MCF 10A (cell line): ENCODE measurements around the gene RO60. TPM values are rescaled to one million over a fixed set of nuclear protein-coding genes. Genes with fewer than 3 reads are reported as not detected.

ENCODE experiments used
- BruUV-seq: library from RNA; stranded (reverse); fragments of 400-500 nt; replicated peaks from 2 replicates; lab custom pipeline; 2021; lab: Mats Ljungman, UMichigan
- CTCF ChIA-PET: fragments of 300-600 bp; sonication (Branson Sonifier 250); formaldehyde crosslinking; extraction: SDS; loops from one replicate; lab custom pipeline; 2021; ENCODE audit warnings: antibody characterized with exemption, inconsistent platforms; lab: Yijun Ruan, JAX
- POLR2A ChIA-PET: fragments of 300-600, 350-650 bp; sonication (Branson Sonifier 250); formaldehyde crosslinking; extraction: SDS; loops from one replicate; lab custom pipeline; 2020; ENCODE audit warnings: antibody characterized with exemption, inconsistent platforms; lab: Yijun Ruan, JAX
- DNase-seq: peaks from one replicate; pipeline ENCODE4 v3.0.0-alpha.2; 2018; ENCODE audit not compliant: unreplicated experiment
- H3K27ac Mint-ChIP-seq: one replicate; pipeline ENCODE4 v1.8.0; 2022; ENCODE audit warnings: mild to moderate bottlenecking, low read depth, mixed read lengths; ENCODE audit not compliant: unreplicated experiment
- H3K27me3 Mint-ChIP-seq: one replicate; pipeline ENCODE4 v1.8.0; 2022; ENCODE audit warnings: mixed read lengths; ENCODE audit not compliant: insufficient read depth, unreplicated experiment
- H3K36me3 Mint-ChIP-seq: one replicate; pipeline ENCODE4 v1.8.0; 2022; ENCODE audit warnings: mild to moderate bottlenecking, moderate library complexity, mixed read lengths; ENCODE audit not compliant: insufficient read depth, unreplicated experiment
- H3K4me1 Mint-ChIP-seq: one replicate; pipeline ENCODE4 v1.8.0; 2022; ENCODE audit warnings: mixed read lengths; ENCODE audit not compliant: insufficient read depth, unreplicated experiment
- H3K4me3 Mint-ChIP-seq: one replicate; pipeline ENCODE4 v1.8.0; 2022; ENCODE audit warnings: mild to moderate bottlenecking, moderate library complexity, mixed read lengths; ENCODE audit not compliant: unreplicated experiment
- H3K9me3 Mint-ChIP-seq: one replicate; pipeline ENCODE4 v1.8.0; 2022; ENCODE audit warnings: mixed read lengths; ENCODE audit not compliant: unreplicated experiment
- CTCF ChIP-seq: fragments of 200-600 bp; IDR thresholded peaks from one replicate; pipeline ENCODE4 v1.8.0; 2022; ENCODE audit warnings: antibody characterized with exemption, mild to moderate bottlenecking; ENCODE audit not compliant: unreplicated experiment
- intact Hi-C: fragments of 100-400 bp; cut with micrococcal nuclease; formaldehyde crosslinking; loops from 2 replicates; pipeline ENCODE4 v1.14.1; 2022
- total RNA-seq: library from RNA; stranded (reverse); gene quantifications from 2 replicates; pipeline ENCODE4 v1.2.3, GENCODE V29; 2022

RO60 gene
- total RNA-seq, 1 experiment from 2014 or later = 128 TPM

DNA sequence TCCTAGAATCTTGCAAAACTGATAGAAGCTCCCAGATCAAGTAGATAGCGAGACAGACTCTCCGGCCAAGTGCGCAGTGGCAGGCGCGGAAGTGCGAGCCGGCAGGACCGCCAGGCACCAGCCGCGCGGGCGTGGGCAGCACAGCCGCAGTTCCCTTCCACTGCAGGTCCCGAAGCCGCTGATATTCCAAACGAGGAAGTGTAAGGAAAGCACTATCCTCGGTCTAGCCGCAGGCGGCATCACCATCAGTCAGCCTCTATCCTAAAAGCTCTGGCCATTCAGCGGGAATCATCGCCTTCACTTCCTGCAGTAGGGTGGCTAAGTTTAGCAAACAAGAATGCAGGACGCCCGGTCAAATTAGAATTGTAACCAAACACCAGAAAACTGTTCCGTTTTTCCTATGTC is 45.1 kb downstream of the RO60 start:
- DNase-seq = peak; percentile 71
- Mint-ChIP-seq H3K9me3 (no peaks in the 10 kb centered on the region), H3K27ac (peak overlapping the region; percentile 89), H3K27me3 (no peaks in the 10 kb centered on the region), H3K4me1 (peaks cover 18% of the 10 kb centered on the region), H3K36me3 (peaks cover 22% of the 10 kb centered on the region), H3K4me3 (peak overlapping the region; percentile 91)
- POLR2A ChIA-PET = interaction anchor here (0.6 to 14.1 kb wide), 22 partner anchors 9 to 298 kb away, joined by 3 to 302 read pairs (median 9); partner anchors contain the start of genes CDC73, RO60 and UCHL5
- TF ChIP-seq CTCF = no peak
- TSS peak; percentile 32 for BruUV-seq
- intact Hi-C loops = no loop called here
- CTCF ChIA-PET = interaction anchor here (0.6 to 9.2 kb wide), 12 partner anchors 9 to 1217 kb away, joined by 3 to 114 read pairs (median 4); partner anchors contain the start of genes CDC73 and UCHL5

DNA sequence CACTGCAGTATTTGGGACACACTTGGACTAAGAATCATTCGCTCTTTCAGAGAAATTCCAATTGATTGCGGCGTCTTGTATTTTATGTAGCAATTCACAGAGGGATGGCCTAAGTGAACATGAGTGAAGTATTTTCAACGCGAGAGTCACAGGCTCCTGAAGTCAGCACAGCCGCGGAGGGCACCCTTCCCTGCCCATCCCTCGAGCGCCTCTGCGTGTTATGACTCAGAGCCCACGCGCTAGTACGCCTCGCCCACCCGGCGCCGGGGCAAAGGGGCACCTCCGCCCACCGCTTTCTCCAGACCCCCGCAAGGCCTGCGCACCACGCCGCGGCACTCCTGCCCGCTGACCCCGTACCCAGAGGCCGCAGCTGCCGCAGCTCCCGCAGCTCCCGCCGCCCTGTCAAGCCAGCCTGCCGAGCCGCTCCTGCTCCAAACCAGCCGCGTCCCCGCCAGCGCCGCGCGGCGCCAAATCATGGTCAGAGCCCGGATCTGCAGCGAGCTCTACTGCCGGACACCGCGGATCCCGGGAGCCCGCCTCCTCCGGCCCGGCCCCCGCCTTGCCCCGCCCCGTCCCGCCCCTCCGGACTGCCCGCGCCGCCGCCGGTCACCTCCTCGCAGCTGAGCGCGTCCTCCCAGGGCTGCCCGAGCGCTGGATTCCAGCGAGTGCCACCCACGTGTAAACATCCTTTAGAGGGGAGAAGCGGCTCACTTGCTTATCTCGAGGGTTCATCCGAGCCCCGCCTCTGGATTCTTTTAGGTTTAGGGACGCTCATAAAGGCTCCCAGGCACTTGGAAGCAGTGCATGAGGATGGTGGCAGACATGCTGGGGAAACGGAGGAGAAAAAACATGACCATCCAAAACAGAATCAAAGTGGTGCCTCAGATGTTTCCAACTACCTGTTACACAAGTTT is 45.8 kb downstream of the RO60 start, which contains the start of gene GLRX2:
GLRX2 (minus strand) TSS at position 508 of the 914 bp plus-strand sequence; CDS start at position 476, 32 bp downstream.
- Mint-ChIP-seq H3K27ac (peak within 1 kb of the TSS; percentile 89), H3K27me3 (no peaks in the 10 kb centered on the region), H3K9me3 (no peaks in the 10 kb centered on the region), H3K4me1 (peaks cover 20% of the 10 kb centered on the region), H3K36me3 (peaks cover 16% of the 10 kb centered on the region), H3K4me3 (peak within 1 kb of the TSS; percentile 91)
- CTCF ChIA-PET = interaction anchor here (0.6 to 9.2 kb wide), 9 partner anchors 12 to 628 kb away, joined by 3 to 114 read pairs (median 4); partner anchors contain the start of genes CDC73 and UCHL5
- DNase-seq = peak; percentile 90
- BruUV-seq = no TSS peak
- TF ChIP-seq CTCF = no peak
- POLR2A ChIA-PET = interaction anchor here (0.8 to 14.1 kb wide), 18 partner anchors 11 to 299 kb away, joined by 3 to 302 read pairs (median 12); partner anchors contain the start of genes CDC73, RO60 and UCHL5
- intact Hi-C loops = loop anchor here (1.0 kb wide), 2 partner anchors 17 to 46 kb away; partner anchors contain the start of genes CDC73, RO60 and UCHL5

- H3K4me3 Mint-ChIP-seq = peak overlapping the region; percentile 91
- TSS peak; percentile 90 for BruUV-seq
- peaks cover 25% of the 10 kb centered on the region for H3K4me1 Mint-ChIP-seq
- CTCF ChIA-PET = interaction anchor here (0.7 to 9.2 kb wide), 5 partner anchors 15 to 52 kb away, joined by 3 to 114 read pairs (median 3); partner anchors contain the start of genes CDC73 and UCHL5
- POLR2A ChIA-PET = interaction anchor here (0.8 to 14.1 kb wide), 13 partner anchors 10 to 298 kb away, joined by 3 to 302 read pairs (median 24); partner anchors contain the start of genes CDC73, RO60 and UCHL5
- DNase-seq = no peak
- H3K36me3 Mint-ChIP-seq = peaks cover 10% of the 10 kb centered on the region
- intact Hi-C loops = loop anchor here (1.0 kb wide), 2 partner anchors 17 to 46 kb away; partner anchors contain the start of genes CDC73, RO60 and UCHL5
- TF ChIP-seq CTCF = no peak
- H3K27me3 Mint-ChIP-seq = no peaks in the 10 kb centered on the region
- no peaks in the 10 kb centered on the region for H3K9me3 Mint-ChIP-seq
- H3K27ac Mint-ChIP-seq = peak overlapping the region; percentile 89
These were observed 46.4 kb downstream of the RO60 start for GRCh38 chr1:193105821-193106177.
